Neural crest cell (in vitro differentiated cells): ENCODE data around the gene UGT1A5. TPM values are rescaled to one million over a fixed set of nuclear protein-coding genes. Genes with fewer than 3 reads are reported as not detected.

Experiments used
- DNase-seq: peaks from one replicate; pipeline ENCODE4 v3.0.0; 2021; ENCODE audit warnings: low read depth, mixed read lengths, low spot score
- H3K27ac Mint-ChIP-seq: one replicate; pipeline ENCODE4 v1.8.0; 2021; ENCODE audit warnings: mild to moderate bottlenecking, mixed read lengths; ENCODE audit not compliant: unreplicated experiment
- H3K27me3 Mint-ChIP-seq: 2 replicates; pipeline ENCODE4 v1.8.0; 2021; ENCODE audit warnings: low read depth, mild to moderate bottlenecking, mixed read lengths
- H3K36me3 Mint-ChIP-seq: 2 replicates; pipeline ENCODE4 v1.8.0; 2021; ENCODE audit warnings: low read depth, mild to moderate bottlenecking, mixed read lengths
- H3K4me1 Mint-ChIP-seq: 2 replicates; pipeline ENCODE4 v1.8.0; 2021; ENCODE audit warnings: mixed read lengths
- H3K4me3 Mint-ChIP-seq: one replicate; pipeline ENCODE4 v1.8.0; 2021; ENCODE audit warnings: mild to moderate bottlenecking, mixed read lengths
- H3K9me3 Mint-ChIP-seq: 2 replicates; pipeline ENCODE4 v1.8.0; 2021; ENCODE audit warnings: mixed read lengths
- total RNA-seq: library from RNA; stranded (reverse); gene quantifications from 2 replicates; pipeline ENCODE4 v1.2.1, GENCODE V29; 2021
- TF ChIP-seq, protein P1 (sequence below): fragments of 200-600 bp; sonication (generic); conservative IDR thresholded peaks from 2 replicates; pipeline ENCODE4 v1.5.0; 2021; ENCODE audit warnings: antibody characterized with exemption, mild to moderate bottlenecking

Gene UGT1A5
- total RNA-seq, 1 donor from 2014 or later, result not detected

DNA sequence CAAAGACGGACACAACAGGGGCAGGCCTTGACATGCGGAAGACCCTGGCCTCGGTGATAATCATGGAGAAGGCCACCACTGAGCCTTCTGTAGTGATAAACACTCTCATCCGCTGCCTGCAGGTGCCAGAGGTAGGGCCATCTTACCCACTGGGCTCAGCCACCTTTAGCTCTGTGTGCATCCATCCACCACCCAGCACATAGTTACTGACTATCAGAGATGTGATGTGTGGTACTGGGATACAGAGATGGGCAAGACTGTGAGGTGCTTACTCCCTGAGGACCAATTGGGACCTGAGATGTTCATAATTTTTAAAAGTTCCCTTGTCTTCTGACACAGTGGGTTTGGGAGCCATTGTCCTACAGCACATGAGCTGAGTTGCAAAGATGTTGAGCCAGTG, 67.0 kb downstream of the UGT1A5 start:
- Mint-ChIP-seq H3K4me3 (no peak overlapping the region), H3K36me3 (no peaks in the 10 kb centered on the region), H3K9me3 (peaks cover 9% of the 10 kb centered on the region), H3K27me3 (peaks cover 3% of the 10 kb centered on the region), H3K27ac (no peak overlapping the region), H3K4me1 (no peaks in the 10 kb centered on the region)
- no peak for DNase-seq
- TF ChIP-seq, protein P1, sequence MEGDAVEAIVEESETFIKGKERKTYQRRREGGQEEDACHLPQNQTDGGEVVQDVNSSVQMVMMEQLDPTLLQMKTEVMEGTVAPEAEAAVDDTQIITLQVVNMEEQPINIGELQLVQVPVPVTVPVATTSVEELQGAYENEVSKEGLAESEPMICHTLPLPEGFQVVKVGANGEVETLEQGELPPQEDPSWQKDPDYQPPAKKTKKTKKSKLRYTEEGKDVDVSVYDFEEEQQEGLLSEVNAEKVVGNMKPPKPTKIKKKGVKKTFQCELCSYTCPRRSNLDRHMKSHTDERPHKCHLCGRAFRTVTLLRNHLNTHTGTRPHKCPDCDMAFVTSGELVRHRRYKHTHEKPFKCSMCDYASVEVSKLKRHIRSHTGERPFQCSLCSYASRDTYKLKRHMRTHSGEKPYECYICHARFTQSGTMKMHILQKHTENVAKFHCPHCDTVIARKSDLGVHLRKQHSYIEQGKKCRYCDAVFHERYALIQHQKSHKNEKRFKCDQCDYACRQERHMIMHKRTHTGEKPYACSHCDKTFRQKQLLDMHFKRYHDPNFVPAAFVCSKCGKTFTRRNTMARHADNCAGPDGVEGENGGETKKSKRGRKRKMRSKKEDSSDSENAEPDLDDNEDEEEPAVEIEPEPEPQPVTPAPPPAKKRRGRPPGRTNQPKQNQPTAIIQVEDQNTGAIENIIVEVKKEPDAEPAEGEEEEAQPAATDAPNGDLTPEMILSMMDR, result no peak

DNA sequence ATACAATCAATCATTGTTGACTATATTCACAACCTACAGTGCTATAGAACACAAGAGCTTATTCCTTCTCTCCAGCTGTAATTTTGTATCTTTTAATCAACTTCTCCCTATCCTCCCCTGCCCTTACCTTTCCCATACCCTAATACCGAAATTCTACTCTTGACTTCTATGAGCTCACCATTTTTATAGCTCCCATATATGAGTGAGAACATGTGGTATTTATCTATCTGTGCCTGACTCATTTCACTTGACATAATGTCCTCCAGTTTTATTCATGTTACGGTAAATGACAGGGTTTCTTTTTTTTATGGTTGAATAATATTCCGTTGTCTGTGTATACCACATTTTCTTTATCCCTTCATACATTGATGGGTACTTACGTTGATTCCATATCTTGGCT, 68.1 kb downstream of the UGT1A5 start:
- H3K27me3 Mint-ChIP-seq, result peaks cover 3% of the 10 kb centered on the region
- no peaks in the 10 kb centered on the region for H3K4me1 Mint-ChIP-seq
- H3K27ac Mint-ChIP-seq, result no peak overlapping the region
- TF ChIP-seq, protein P1, result no peak
- DNase-seq, result no peak
- H3K36me3 Mint-ChIP-seq, result no peaks in the 10 kb centered on the region
- H3K4me3 Mint-ChIP-seq, result no peak overlapping the region
- H3K9me3 Mint-ChIP-seq, result peaks cover 6% of the 10 kb centered on the region

DNA sequence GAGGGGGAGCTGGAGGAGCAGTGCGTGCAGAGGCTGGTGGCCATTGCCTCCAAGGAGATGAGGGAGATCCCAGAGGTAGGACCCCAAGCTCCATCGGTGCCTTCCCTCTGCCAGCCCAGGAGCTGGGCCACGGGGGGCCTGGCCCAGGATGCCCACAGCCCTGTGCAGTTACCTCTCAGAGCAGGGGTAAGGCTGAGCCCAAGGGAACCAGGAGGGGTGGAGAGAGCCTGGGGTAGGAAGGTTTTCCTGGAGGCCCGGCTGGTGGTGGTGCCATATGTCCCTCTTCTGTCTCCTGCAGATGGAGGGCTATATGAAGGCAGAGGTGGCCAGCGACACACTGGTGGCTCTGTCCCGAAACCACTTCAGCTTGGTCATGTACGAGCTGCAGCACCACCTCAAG, 76.8 kb downstream of the UGT1A5 start:
- Mint-ChIP-seq H3K4me3 (no peak overlapping the region), H3K9me3 (no peaks in the 10 kb centered on the region), H3K27me3 (no peaks in the 10 kb centered on the region), H3K36me3 (no peaks in the 10 kb centered on the region), H3K4me1 (no peaks in the 10 kb centered on the region), H3K27ac (no peak overlapping the region)
- DNase-seq, result no peak
- TF ChIP-seq, protein P1, result no peak

DNA sequence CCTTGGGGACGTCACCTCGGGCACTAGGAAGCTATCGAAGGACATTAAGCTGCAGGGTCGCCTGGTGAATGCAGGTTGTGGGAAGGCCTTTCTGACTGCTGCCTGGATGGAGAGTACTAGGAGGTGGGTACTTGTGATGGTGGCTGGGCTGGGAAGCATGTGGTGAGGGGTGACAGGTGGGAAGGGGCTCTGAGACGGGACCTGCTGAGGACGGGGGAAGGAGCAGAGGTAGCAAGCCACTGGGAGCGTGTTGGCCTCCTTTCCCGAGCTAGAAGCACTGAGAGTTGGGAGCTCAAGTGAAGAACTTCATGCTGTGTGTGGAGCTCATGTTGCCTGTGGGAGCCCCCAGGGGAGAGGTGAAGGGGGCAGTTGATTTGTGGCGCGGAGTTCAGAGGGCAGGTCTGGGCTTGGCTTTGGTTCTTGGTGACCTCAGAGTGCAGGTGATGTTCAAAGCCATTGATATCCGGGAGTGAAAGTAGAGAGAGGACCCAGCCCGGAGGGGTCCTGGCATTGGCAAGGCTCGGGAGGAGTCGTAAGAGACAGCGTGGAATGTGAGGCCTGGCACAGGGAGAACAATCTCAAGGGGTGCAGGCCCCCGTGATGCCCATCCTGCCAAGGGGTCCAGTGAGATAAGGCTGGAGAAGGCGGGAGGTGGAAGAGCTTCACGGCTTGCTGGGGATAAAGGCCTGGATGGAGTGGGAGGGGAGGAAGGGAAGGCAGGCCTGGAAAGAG, 78.6 kb downstream of the UGT1A5 start:
- no peak overlapping the region for H3K27ac Mint-ChIP-seq
- DNase-seq, result no peak
- TF ChIP-seq, protein P1, result no peak
- H3K9me3 Mint-ChIP-seq, result no peaks in the 10 kb centered on the region
- H3K4me3 Mint-ChIP-seq, result no peak overlapping the region
- no peaks in the 10 kb centered on the region for H3K27me3 Mint-ChIP-seq
- H3K36me3 Mint-ChIP-seq, result no peaks in the 10 kb centered on the region
- no peaks in the 10 kb centered on the region for H3K4me1 Mint-ChIP-seq

DNA sequence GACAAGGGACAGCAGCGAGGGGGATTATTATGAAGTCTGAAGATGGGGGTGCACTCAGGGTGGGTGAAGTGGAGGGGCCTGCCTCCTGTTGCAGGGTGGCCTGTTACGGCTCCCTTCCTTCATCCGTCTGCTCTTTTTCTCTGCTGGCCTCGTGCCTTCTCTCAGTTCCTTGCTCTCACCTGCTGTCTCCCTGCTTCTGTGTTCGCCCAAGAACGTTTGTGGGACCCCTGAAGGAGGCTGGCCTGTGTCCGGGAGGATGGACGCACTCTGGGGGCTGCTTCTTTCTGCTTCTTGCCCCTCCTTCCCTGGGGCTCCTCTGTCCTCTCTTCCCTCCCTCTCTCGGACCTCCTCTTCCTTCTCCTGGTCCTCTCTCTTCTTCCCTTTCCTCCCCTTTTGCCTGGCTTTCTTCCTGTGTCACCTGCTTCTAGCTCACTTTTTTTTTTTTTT, 79.2 kb downstream of the UGT1A5 start:
- no peak for DNase-seq
- H3K27ac Mint-ChIP-seq, result peak overlapping the region; percentile 50
- H3K9me3 Mint-ChIP-seq, result no peaks in the 10 kb centered on the region
- no peaks in the 10 kb centered on the region for H3K27me3 Mint-ChIP-seq
- TF ChIP-seq, protein P1, result no peak
- no peak overlapping the region for H3K4me3 Mint-ChIP-seq
- H3K36me3 Mint-ChIP-seq, result no peaks in the 10 kb centered on the region
- no peaks in the 10 kb centered on the region for H3K4me1 Mint-ChIP-seq
